Panc1 (cell line): Measurements from ENCODE around the gene PPP1R1C. TPM values are rescaled to one million over a fixed set of nuclear protein-coding genes. Genes with fewer than 3 reads are reported as not detected.

Source experiments
- ATAC-seq: fragments of 200-7000 bp; cut with Tn5 transposase; 2 replicates; pipeline ENCODE4 v1.9.1; 2020; ENCODE audit warnings: mild to moderate bottlenecking, moderate library complexity
- BruUV-seq: library from RNA; stranded (reverse); fragments of 400-500 nt; replicated peaks from 2 replicates; lab custom pipeline; 2021; lab: Mats Ljungman, UMichigan
- CTCF ChIA-PET: fragments of 300-600 bp; sonication (Branson Sonifier 250); formaldehyde crosslinking; loops from one replicate; lab custom pipeline; 2022; ENCODE audit warnings: antibody characterized with exemption; lab: Charles Lee
- POLR2A ChIA-PET: fragments of 300-600 bp; sonication (Branson Sonifier 250); formaldehyde crosslinking; loops from one replicate; lab custom pipeline; 2022; ENCODE audit warnings: antibody characterized with exemption; lab: Charles Lee
- DNase-seq: peaks from one replicate; pipeline ENCODE4 v3.0.0-alpha.2; 2010; ENCODE audit warnings: low read depth, low spot score
- H3K27ac ChIP-seq: 2 replicates; pipeline ENCODE4 v1.5.1; 2011; ENCODE audit warnings: mild to moderate bottlenecking, low read length, inconsistent platforms
- H3K27me3 ChIP-seq: fragments of 200-500 bp; sonication (Bioruptor generic); 2 replicates; pipeline ENCODE4 v1.6.0; 2014; ENCODE audit warnings: low read length, inconsistent platforms; ENCODE audit not compliant: control insufficient read depth, insufficient read depth
- H3K36me3 ChIP-seq: fragments of 200-500 bp; sonication (Bioruptor generic); 2 replicates; pipeline ENCODE4 v1.5.1; 2014; ENCODE audit warnings: inconsistent platforms, mild to moderate bottlenecking, low read length, moderate library complexity; ENCODE audit not compliant: control insufficient read depth, insufficient read depth
- H3K4me1 ChIP-seq: 2 replicates; pipeline ENCODE4 v1.5.1; 2011; ENCODE audit warnings: inconsistent platforms, mild to moderate bottlenecking, low read length, moderate library complexity; ENCODE audit not compliant: control insufficient read depth, insufficient read depth
- H3K4me3 ChIP-seq, 2 experiments: 2 replicates each; pipeline ENCODE4 v1.5.1; 2011 to 2012; ENCODE audit warnings: low read depth in 2 of 2, low read length in 2 of 2, mild to moderate bottlenecking in 2 of 2, inconsistent platforms in 1 of 2, moderate library complexity in 1 of 2
- H3K9me3 ChIP-seq: fragments of 200-500 bp; sonication (Bioruptor generic); 2 replicates; pipeline ENCODE4 v1.5.1; 2014; ENCODE audit warnings: low read depth, mild to moderate bottlenecking, inconsistent platforms, low read length, moderate library complexity; ENCODE audit not compliant: control insufficient read depth, insufficient read depth
- POLR2AphosphoS5 ChIP-seq: IDR thresholded peaks from 2 replicates; pipeline ENCODE4 v1.6.1; 2012; ENCODE audit warnings: mild to moderate bottlenecking, low read depth, low read length, moderate library complexity
- REST ChIP-seq, 2 experiments: IDR thresholded peaks; 2 replicates each; pipeline ENCODE4 v1.6.1; 2011 to 2012; ENCODE audit warnings: low read depth in 2 of 2, control low read depth in 1 of 2, low read length in 1 of 2, mild to moderate bottlenecking in 1 of 2, moderate library complexity in 1 of 2; ENCODE audit not compliant: insufficient read depth in 1 of 2
- SIN3A ChIP-seq: IDR thresholded peaks from 2 replicates; pipeline ENCODE4 v1.6.1; 2012; ENCODE audit warnings: low read depth, mild to moderate bottlenecking, low read length, moderate library complexity, borderline replicate concordance; ENCODE audit not compliant: insufficient read depth
- TCF7L2 ChIP-seq: IDR thresholded peaks from 2 replicates; pipeline ENCODE4 v1.6.1; 2011; ENCODE audit warnings: mild to moderate bottlenecking, low read depth, low read length, inconsistent platforms
- in situ Hi-C: cut with HindIII; loops from 2 replicates; pipeline ENCODE4 v1.10.0; 2016; ENCODE audit warnings: low sequenced_read_pairs, low pct_unique_long_range_greater_than_20kb
- intact Hi-C: fragments of 100-400 bp; cut with micrococcal nuclease; formaldehyde crosslinking; loops from one replicate; pipeline ENCODE4 v1.10.0; 2022; ENCODE audit not compliant: unreplicated experiment
- total RNA-seq: library from RNA; stranded (reverse); gene quantifications from one replicate; pipeline ENCODE4 v1.2.1, GENCODE V29; 2021; ENCODE audit not compliant: unreplicated experiment
- TF ChIP-seq, protein P1 (sequence below): fragments of 450-650 bp; IDR thresholded peaks from 2 replicates; pipeline ENCODE4 v1.5.1; 2017; ENCODE audit warnings: mild to moderate bottlenecking

PPP1R1C gene
- total RNA-seq, 1 experiment from 2014 or later: 2.6 TPM

DNA sequence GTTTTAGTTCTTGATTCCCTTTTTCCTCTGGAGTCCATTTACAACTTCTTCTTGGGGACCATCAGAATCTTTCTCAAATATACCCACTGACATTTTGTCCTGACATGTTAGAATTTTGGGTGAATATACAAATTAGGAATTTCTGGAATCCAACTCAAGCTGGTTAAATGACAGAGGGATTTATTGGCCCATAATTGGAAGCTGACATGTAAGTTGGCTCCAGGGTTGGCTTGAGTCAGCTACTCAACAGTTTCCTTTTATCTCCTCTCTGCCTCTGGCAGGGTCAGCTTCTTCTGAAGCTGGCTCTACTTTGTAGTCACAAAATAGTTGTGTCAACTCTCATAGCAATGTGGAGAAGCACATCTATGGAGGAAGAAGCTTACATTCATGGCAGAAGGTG is 36.6 kb upstream of the PPP1R1C start:
- no peaks in the 10 kb centered on the region for H3K27me3 ChIP-seq
- no peak for ATAC-seq
- no peak overlapping the region for H3K4me3 ChIP-seq
- ChIA-PET POLR2A (no interaction called here), CTCF (no interaction called here)
- H3K27ac ChIP-seq: no peak overlapping the region
- in situ Hi-C loops (no loop called here), intact Hi-C loops (no loop called here)
- H3K9me3 ChIP-seq: no peaks in the 10 kb centered on the region
- no peaks in the 10 kb centered on the region; the same call in 1 of the 2 replicates for H3K36me3 ChIP-seq
- H3K4me1 ChIP-seq: no peaks in the 10 kb centered on the region
- no TSS peak for BruUV-seq
- no peak for TF ChIP-seq SIN3A
- no peak for TF ChIP-seq TCF7L2
- no peak for TF ChIP-seq REST (IDR thresholded peaks at IDR 0.05; ENCODE audit: insufficient read depth in 1 of 2, low read depth in 2 of 2, low read length in 1 of 2)
- TF ChIP-seq, protein P1, sequence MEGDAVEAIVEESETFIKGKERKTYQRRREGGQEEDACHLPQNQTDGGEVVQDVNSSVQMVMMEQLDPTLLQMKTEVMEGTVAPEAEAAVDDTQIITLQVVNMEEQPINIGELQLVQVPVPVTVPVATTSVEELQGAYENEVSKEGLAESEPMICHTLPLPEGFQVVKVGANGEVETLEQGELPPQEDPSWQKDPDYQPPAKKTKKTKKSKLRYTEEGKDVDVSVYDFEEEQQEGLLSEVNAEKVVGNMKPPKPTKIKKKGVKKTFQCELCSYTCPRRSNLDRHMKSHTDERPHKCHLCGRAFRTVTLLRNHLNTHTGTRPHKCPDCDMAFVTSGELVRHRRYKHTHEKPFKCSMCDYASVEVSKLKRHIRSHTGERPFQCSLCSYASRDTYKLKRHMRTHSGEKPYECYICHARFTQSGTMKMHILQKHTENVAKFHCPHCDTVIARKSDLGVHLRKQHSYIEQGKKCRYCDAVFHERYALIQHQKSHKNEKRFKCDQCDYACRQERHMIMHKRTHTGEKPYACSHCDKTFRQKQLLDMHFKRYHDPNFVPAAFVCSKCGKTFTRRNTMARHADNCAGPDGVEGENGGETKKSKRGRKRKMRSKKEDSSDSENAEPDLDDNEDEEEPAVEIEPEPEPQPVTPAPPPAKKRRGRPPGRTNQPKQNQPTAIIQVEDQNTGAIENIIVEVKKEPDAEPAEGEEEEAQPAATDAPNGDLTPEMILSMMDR: no peak
- no peak for TF ChIP-seq POLR2AphosphoS5
- DNase-seq: no peak

- TF ChIP-seq TCF7L2: no peak
- TF ChIP-seq REST (IDR thresholded peaks at IDR 0.05; ENCODE audit: insufficient read depth in 1 of 2, low read depth in 2 of 2, low read length in 1 of 2): no peak
- TF ChIP-seq SIN3A: no peak
- TF ChIP-seq, protein P1: no peak
- no peak for TF ChIP-seq POLR2AphosphoS5
- BruUV-seq: no TSS peak
- Histone ChIP-seq H3K4me1 (peaks cover 11% of the 10 kb centered on the region; the same call in 1 of the 2 replicates), H3K36me3 (no peaks in the 10 kb centered on the region), H3K4me3 (no peak overlapping the region), H3K27me3 (no peaks in the 10 kb centered on the region), H3K27ac (no peak overlapping the region), H3K9me3 (no peaks in the 10 kb centered on the region)
- intact Hi-C loops: no loop called here
- in situ Hi-C loops: no loop called here
- ChIA-PET CTCF (no interaction called here), POLR2A (no interaction called here)
- DNase-seq: no peak
- ATAC-seq: no peak
Observed at GRCh38 chr2:181952404-181953226, 33.0 kb upstream of the PPP1R1C start.
